ENCODE measurements around the gene CTCF. TPM values are rescaled to one million over a fixed set of nuclear protein-coding genes. Genes with fewer than 3 reads are reported as not detected.
A peak's percentile ranks its signal among the peaks of the same experiment; 100 is the strongest.
"Not testable (repeated sequence)": the region's sequence is repeated elsewhere in the genome, so short reads cannot be mapped to it uniquely, and the experiment has no call there.

The CTCF gene
- total and polyA plus RNA-seq, 2 donors (not counting 1 experiment from before 2014, with no cell fraction given): 20.0 to 20.9 TPM

- Histone ChIP-seq H2AFZ (ENCODE audit: low read length) (no peak overlapping the region), H3K79me2 (ENCODE audit: control insufficient read depth, insufficient read depth, low read length) (peaks cover 33% of the 10 kb centered on the region), H3K27ac (ENCODE audit: insufficient read depth, low read length) (peak overlapping the region; percentile 95), H3K4me1 (ENCODE audit: control insufficient read depth, extremely low read depth, insufficient read depth, low read length) (peaks cover 4% of the 10 kb centered on the region), H3K36me3 (ENCODE audit: control insufficient read depth, insufficient read depth, low read length) (no peaks in the 10 kb centered on the region), H3K4me2 (ENCODE audit: extremely low read depth, insufficient read depth, low read length) (peak overlapping the region; percentile 100), H3K9ac (ENCODE audit: insufficient read depth, low read length) (no peak overlapping the region), H3K9me3 (ENCODE audit: control insufficient read depth, insufficient read depth, low read depth, low read length) (no peaks in the 10 kb centered on the region), H4K20me1 (ENCODE audit: control insufficient read depth, extremely low read depth, insufficient read depth, low read length) (no peaks in the 10 kb centered on the region), H3K4me3 (replicated peaks in 1 of 4; ENCODE audit: control extremely low read depth in 1 of 4, insufficient read depth in 1 of 4, low read depth in 3 of 4, low read length in 4 of 4) (peak overlapping the region in 1 of 4 experiments; percentile 10), H3K27me3 (ENCODE audit: control insufficient read depth, insufficient read depth, low read length) (no peaks in the 10 kb centered on the region)
- TF ChIP-seq EZH2 (IDR thresholded peaks at IDR 0.05; ENCODE audit: low read length, missing control alignments) (no peak), CTCF (conservative IDR thresholded peaks at IDR 0.05 in 1 of 2, IDR thresholded peaks at IDR 0.05 in 1 of 2; ENCODE audit: low read depth in 1 of 2, low read length in 2 of 2) (no peak)
- no peak for DNase-seq (ENCODE audit: low read depth in 2 of 2)
These were observed 31.1 kb upstream of the CTCF start for GRCh38 chr16:67531247-67531646.

GRCh38 chr16:67533024-67533560 is 29.2 kb upstream of the CTCF start:
- H3K27me3 ChIP-seq (ENCODE audit: control insufficient read depth, insufficient read depth, low read length): no peaks in the 10 kb centered on the region
- H3K4me1 ChIP-seq (ENCODE audit: control insufficient read depth, extremely low read depth, insufficient read depth, low read length): peaks cover 4% of the 10 kb centered on the region
- no peak for DNase-seq (ENCODE audit: low read depth in 2 of 2)
- H3K36me3 ChIP-seq (ENCODE audit: control insufficient read depth, insufficient read depth, low read length): no peaks in the 10 kb centered on the region
- TF ChIP-seq CTCF (conservative IDR thresholded peaks at IDR 0.05 in 1 of 2, IDR thresholded peaks at IDR 0.05 in 1 of 2; ENCODE audit: low read depth in 1 of 2, low read length in 2 of 2) (no peak), EZH2 (IDR thresholded peaks at IDR 0.05; ENCODE audit: low read length, missing control alignments) (no peak)
- H3K9me3 ChIP-seq (ENCODE audit: control insufficient read depth, insufficient read depth, low read depth, low read length): no peaks in the 10 kb centered on the region
- H3K4me2 ChIP-seq (ENCODE audit: extremely low read depth, insufficient read depth, low read length): no peak overlapping the region
- H3K9ac ChIP-seq (ENCODE audit: insufficient read depth, low read length): no peak overlapping the region
- H4K20me1 ChIP-seq (ENCODE audit: control insufficient read depth, extremely low read depth, insufficient read depth, low read length): no peaks in the 10 kb centered on the region
- no peak overlapping the region for H2AFZ ChIP-seq (ENCODE audit: low read length)
- H3K27ac ChIP-seq (ENCODE audit: insufficient read depth, low read length): no peak overlapping the region
- no peak overlapping the region for H3K4me3 ChIP-seq (replicated peaks in 1 of 4; ENCODE audit: control extremely low read depth in 1 of 4, insufficient read depth in 1 of 4, low read depth in 3 of 4, low read length in 4 of 4)
- peaks cover 38% of the 10 kb centered on the region for H3K79me2 ChIP-seq (ENCODE audit: control insufficient read depth, insufficient read depth, low read length)

- not testable (repeated sequence) for H3K9me3 ChIP-seq (ENCODE audit: control insufficient read depth, insufficient read depth, low read depth, low read length); DNase-seq (ENCODE audit: low read depth in 2 of 2); H3K27me3 ChIP-seq (ENCODE audit: control insufficient read depth, insufficient read depth, low read length); H3K4me2 ChIP-seq (ENCODE audit: extremely low read depth, insufficient read depth, low read length); H3K36me3 ChIP-seq (ENCODE audit: control insufficient read depth, insufficient read depth, low read length); H3K4me3 ChIP-seq (replicated peaks in 1 of 4; ENCODE audit: control extremely low read depth in 1 of 4, insufficient read depth in 1 of 4, low read depth in 3 of 4, low read length in 4 of 4); H2AFZ ChIP-seq (ENCODE audit: low read length); H3K27ac ChIP-seq (ENCODE audit: insufficient read depth, low read length); H4K20me1 ChIP-seq (ENCODE audit: control insufficient read depth, extremely low read depth, insufficient read depth, low read length); H3K9ac ChIP-seq (ENCODE audit: insufficient read depth, low read length)
- Histone ChIP-seq H3K79me2 (ENCODE audit: control insufficient read depth, insufficient read depth, low read length) (peaks cover 38% of the 10 kb centered on the region), H3K4me1 (ENCODE audit: control insufficient read depth, extremely low read depth, insufficient read depth, low read length) (peaks cover 11% of the 10 kb centered on the region)
These were observed 28.3 kb upstream of the CTCF start for GRCh38 chr16:67533987-67534386.
